Measurements from ENCODE around the gene CFAP91. TPM values are rescaled to one million over a fixed set of nuclear protein-coding genes. Genes with fewer than 3 reads are reported as not detected.
A peak's percentile ranks its signal among the peaks of the same experiment; 100 is the strongest.

The CFAP91 gene
- total and polyA plus RNA-seq, 9 donors: 5.3 to 47.9 (median 11.4) TPM

- Histone ChIP-seq H3K27me3 (no peaks in the 10 kb centered on the region), H3K27ac (no peak overlapping the region), H3K4me1 (ENCODE audit: insufficient read depth) (peaks cover 6% of the 10 kb centered on the region), H3K4me3 (peak overlapping the region; percentile 7), H3K9me3 (no peaks in the 10 kb centered on the region), H3K36me3 (no peaks in the 10 kb centered on the region)
- intact Hi-C loops (cut with DNase I): no loop called here
- 79 to 88% (median 82%) methylated on average over 9 of the region's 9 CpGs for WGBS, 3 donors
- TF ChIP-seq POLR2A (IDR thresholded peaks at IDR 0.05): no peak
- no peak for TF ChIP-seq CTCF (IDR thresholded peaks at IDR 0.05)
- TF ChIP-seq EP300 (IDR thresholded peaks at IDR 0.05): no peak
- no peak for DNase-seq
Observed at GRCh38 chr3:119659606-119660291, 43.1 kb upstream of the CFAP91 start.

GRCh38 chr3:119660474-119661440, 42.1 kb upstream of the CFAP91 start, which contains the start of gene POPDC2:
POPDC2 (minus strand) TSS chr3:119660589; CDS start chr3:119660423, 166 bp downstream.
- H3K9me3 ChIP-seq: no peaks in the 10 kb centered on the region
- 35 to 49% (median 38%) methylated on average over 9 of the region's 9 CpGs for WGBS, 3 donors
- TF ChIP-seq EP300 (IDR thresholded peaks at IDR 0.05) (no peak), POLR2A (IDR thresholded peaks at IDR 0.05) (no peak), CTCF (IDR thresholded peaks at IDR 0.05) (no peak)
- H3K36me3 ChIP-seq: no peaks in the 10 kb centered on the region
- no peak for DNase-seq
- no peaks in the 10 kb centered on the region for H3K27me3 ChIP-seq
- no peak within 1 kb of the TSS for H3K27ac ChIP-seq
- peak within 1 kb of the TSS; percentile 7 for H3K4me3 ChIP-seq
- intact Hi-C loops (cut with DNase I): no loop called here
- H3K4me1 ChIP-seq (ENCODE audit: insufficient read depth): peaks cover 6% of the 10 kb centered on the region

DNA sequence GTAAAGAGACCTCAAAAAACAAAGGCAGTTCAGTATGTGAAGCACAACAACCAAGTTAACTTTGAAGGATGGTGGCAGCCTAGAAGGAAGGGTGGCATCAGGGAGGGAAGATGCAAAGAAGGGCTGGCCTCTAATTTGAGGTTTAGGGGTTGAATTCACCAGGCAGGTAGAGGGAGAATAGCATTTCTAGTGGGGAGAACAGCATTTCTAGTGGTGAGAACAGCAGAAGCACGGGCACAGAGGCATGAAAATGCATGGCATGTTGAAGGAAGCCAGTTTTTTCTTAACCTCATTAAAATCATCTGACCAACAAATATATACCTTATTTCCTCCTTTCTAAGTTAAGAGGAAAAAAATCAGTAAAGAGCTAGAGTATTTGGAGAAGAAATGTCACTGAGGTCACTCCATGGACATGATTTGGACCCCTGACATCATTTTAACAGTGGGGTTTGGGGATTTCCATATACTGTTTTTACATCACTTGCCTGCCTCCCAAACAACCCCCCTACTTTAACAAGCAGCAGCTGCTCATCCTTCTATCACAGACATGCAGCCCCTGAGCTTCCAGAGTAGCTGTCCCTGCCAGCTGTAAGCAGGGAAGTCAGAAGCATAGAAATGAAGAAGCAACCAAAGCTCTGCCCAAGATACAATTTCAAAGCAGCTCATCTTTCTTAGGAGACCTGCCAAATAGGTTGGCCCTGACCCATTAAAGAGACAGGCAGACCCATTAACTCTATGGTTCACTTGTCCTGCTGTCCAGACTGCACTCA, 40.0 kb upstream of the CFAP91 start:
- H3K4me1 ChIP-seq (ENCODE audit: insufficient read depth): peaks cover 6% of the 10 kb centered on the region
- no peaks in the 10 kb centered on the region for H3K27me3 ChIP-seq
- no peak for DNase-seq
- 17 to 29% (median 28%) methylated on average over 1 of the region's 1 CpG for WGBS, 3 donors
- no peak overlapping the region for H3K27ac ChIP-seq
- H3K9me3 ChIP-seq: no peaks in the 10 kb centered on the region
- no peaks in the 10 kb centered on the region for H3K36me3 ChIP-seq
- H3K4me3 ChIP-seq: no peak overlapping the region
- intact Hi-C loops (cut with DNase I): no loop called here
- TF ChIP-seq POLR2A (IDR thresholded peaks at IDR 0.05) (no peak), EP300 (IDR thresholded peaks at IDR 0.05) (no peak), CTCF (IDR thresholded peaks at IDR 0.05) (no peak)

DNA sequence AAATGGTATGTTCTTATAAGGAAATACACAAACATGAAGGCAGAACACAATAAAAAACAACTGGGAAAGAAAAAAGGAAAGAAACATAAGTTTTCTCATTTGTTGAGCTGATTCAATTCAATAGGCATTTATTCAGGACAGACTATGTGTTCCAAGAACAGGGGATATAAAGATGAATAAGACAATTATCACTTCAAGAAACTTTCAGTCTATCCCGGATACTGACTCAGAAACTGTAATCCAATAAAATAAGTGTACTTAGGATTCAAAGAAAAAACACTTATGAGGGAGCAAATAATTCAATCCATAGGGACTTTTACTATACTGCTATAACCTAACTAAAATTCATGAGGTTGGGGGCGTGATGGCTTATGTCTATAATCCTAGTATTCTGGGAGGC, 38.9 kb upstream of the CFAP91 start:
- no peaks in the 10 kb centered on the region for H3K36me3 ChIP-seq
- TF ChIP-seq POLR2A (IDR thresholded peaks at IDR 0.05): no peak
- no peak for TF ChIP-seq CTCF (IDR thresholded peaks at IDR 0.05)
- no peak for TF ChIP-seq EP300 (IDR thresholded peaks at IDR 0.05)
- no peak for DNase-seq
- peaks cover 6% of the 10 kb centered on the region for H3K4me1 ChIP-seq (ENCODE audit: insufficient read depth)
- no peaks in the 10 kb centered on the region for H3K9me3 ChIP-seq
- no peak overlapping the region for H3K27ac ChIP-seq
- intact Hi-C loops (cut with DNase I): no loop called here
- no peak overlapping the region for H3K4me3 ChIP-seq
- H3K27me3 ChIP-seq: no peaks in the 10 kb centered on the region
- WGBS, 3 donors: 55 to 76% (median 61%) methylated on average over 2 of the region's 2 CpGs
